Loucy (cell line): ENCODE data around the gene DRICH1.

ENCODE experiments used
- H2AFZ ChIP-seq: fragments of 200-600 bp; sonication (generic); 2 replicates; pipeline ENCODE4 v1.6.0; 2016; ENCODE audit warnings: antibody characterized with exemption, mild to moderate bottlenecking, low read length, moderate library complexity
- H3F3A ChIP-seq: fragments of 200-600 bp; 2 replicates; pipeline ENCODE4 v1.6.0; 2016; ENCODE audit warnings: antibody characterized with exemption, low read depth, mild to moderate bottlenecking
- H3K27me3 ChIP-seq: fragments of 200-600 bp; sonication (generic); 2 replicates; pipeline ENCODE4 v1.6.1; 2014; ENCODE audit warnings: low read length, mild to moderate bottlenecking; ENCODE audit not compliant: insufficient read depth, poor library complexity, severe bottlenecking
- H3K36me3 ChIP-seq: fragments of 200-600 bp; sonication (generic); 2 replicates; pipeline ENCODE4 v1.6.1; 2016; ENCODE audit warnings: low read length; ENCODE audit not compliant: insufficient read depth
- H3K4me1 ChIP-seq: fragments of 200-600 bp; sonication (generic); 2 replicates; pipeline ENCODE4 v1.5.1; 2014; ENCODE audit warnings: low read length, mild to moderate bottlenecking; ENCODE audit not compliant: insufficient read depth, poor library complexity, severe bottlenecking
- H3K4me2 ChIP-seq: fragments of 200-600 bp; sonication (generic); 2 replicates; pipeline ENCODE4 v1.6.0; 2014; ENCODE audit warnings: antibody characterized with exemption, low read length, low read depth, mild to moderate bottlenecking; ENCODE audit not compliant: poor library complexity, severe bottlenecking
- H3K4me3 ChIP-seq: fragments of 200-600 bp; sonication (generic); 2 replicates; pipeline ENCODE4 v1.5.1; 2014; ENCODE audit warnings: low read length, mild to moderate bottlenecking, mixed read lengths; ENCODE audit not compliant: poor library complexity, severe bottlenecking
- H3K79me2 ChIP-seq: fragments of 200-600 bp; sonication (generic); 2 replicates; pipeline ENCODE4 v1.6.1; 2014; ENCODE audit warnings: low read length; ENCODE audit not compliant: insufficient read depth
- H3K9ac ChIP-seq: fragments of 200-600 bp; sonication (generic); 2 replicates; pipeline ENCODE4 v1.6.0; 2014; ENCODE audit warnings: mild to moderate bottlenecking, low read depth, low read length, moderate library complexity; ENCODE audit not compliant: poor library complexity, severe bottlenecking
- H3K9me2 ChIP-seq: fragments of 200-600 bp; sonication (generic); replicated peaks from 2 replicates; pipeline ENCODE4 v1.6.1; 2016; ENCODE audit warnings: low read depth, low read length, mixed read lengths
- H3K9me3 ChIP-seq: fragments of 200-600 bp; sonication (generic); 2 replicates; pipeline ENCODE4 v1.6.1; 2014; ENCODE audit warnings: mild to moderate bottlenecking, antibody characterized with exemption, low read length, low read depth; ENCODE audit not compliant: insufficient read depth
- H4K20me1 ChIP-seq: fragments of 200-600 bp; sonication (generic); 2 replicates; pipeline ENCODE4 v1.6.0; 2014; ENCODE audit warnings: antibody characterized with exemption, low read length, mild to moderate bottlenecking; ENCODE audit not compliant: insufficient read depth, poor library complexity, severe bottlenecking
- CTCF ChIP-seq: fragments of 200-600 bp; sonication (generic); conservative IDR thresholded peaks from 2 replicates; pipeline ENCODE4 v1.5.1; 2014; ENCODE audit warnings: mild to moderate bottlenecking, antibody characterized with exemption, low read length
- EZH2phosphoT487 ChIP-seq: fragments of 200-600 bp; IDR thresholded peaks from 2 replicates; pipeline ENCODE4 v1.6.1; 2018; ENCODE audit warnings: antibody characterized with exemption, mild to moderate bottlenecking, moderate library complexity, borderline replicate concordance

DRICH1 gene

GRCh38 chr22:23583153-23583552 lies 49.0 kb downstream of the DRICH1 start:
- Histone ChIP-seq H3K9ac (peak overlapping the region; percentile 99), H3F3A (peaks cover 34% of the 10 kb centered on the region), H3K9me2 (no peaks in the 10 kb centered on the region), H2AFZ (no peak overlapping the region), H3K4me1 (peaks cover 66% of the 10 kb centered on the region), H3K27me3 (peaks cover 19% of the 10 kb centered on the region), H3K4me2 (peak overlapping the region; percentile 99), H3K36me3 (peaks cover 11% of the 10 kb centered on the region; the same call in 1 of the 2 replicates), H4K20me1 (no peaks in the 10 kb centered on the region), H3K9me3 (no peaks in the 10 kb centered on the region), H3K4me3 (peak overlapping the region; percentile 85), H3K79me2 (peaks cover 87% of the 10 kb centered on the region)
- TF ChIP-seq CTCF (no peak), EZH2phosphoT487 (no peak)

GRCh38 chr22:23581260-23581650 lies 50.9 kb downstream of the DRICH1 start:
- Histone ChIP-seq H3K4me3 (peak overlapping the region; percentile 85), H3K27me3 (peaks cover 38% of the 10 kb centered on the region), H3K9me2 (no peaks in the 10 kb centered on the region), H3K9me3 (no peaks in the 10 kb centered on the region), H3K4me1 (peaks cover 54% of the 10 kb centered on the region), H2AFZ (no peak overlapping the region), H3K36me3 (peaks cover 29% of the 10 kb centered on the region), H3F3A (peaks cover 39% of the 10 kb centered on the region), H3K9ac (peak overlapping the region; percentile 99), H3K79me2 (peaks cover 87% of the 10 kb centered on the region), H3K4me2 (peak overlapping the region; percentile 99), H4K20me1 (no peaks in the 10 kb centered on the region)
- TF ChIP-seq CTCF = no peak
- no peak for TF ChIP-seq EZH2phosphoT487

GRCh38 chr22:23580576-23581259 lies 51.4 kb downstream of the DRICH1 start:
- Histone ChIP-seq H3K9me2 (no peaks in the 10 kb centered on the region), H2AFZ (no peak overlapping the region), H3K27me3 (peaks cover 42% of the 10 kb centered on the region), H3K9ac (peak overlapping the region; percentile 99), H3K4me1 (peaks cover 54% of the 10 kb centered on the region), H3F3A (peaks cover 39% of the 10 kb centered on the region), H3K9me3 (no peaks in the 10 kb centered on the region), H3K4me3 (peak overlapping the region; percentile 85), H3K79me2 (peaks cover 87% of the 10 kb centered on the region), H4K20me1 (no peaks in the 10 kb centered on the region), H3K36me3 (peaks cover 34% of the 10 kb centered on the region), H3K4me2 (peak overlapping the region; percentile 99)
- TF ChIP-seq EZH2phosphoT487 (no peak), CTCF (no peak)
